IPS-18c (cell line): ENCODE results near the gene CAMK1G.

Experiments used
- H3K4me3 ChIP-seq: 2 replicates; pipeline ENCODE4 v1.7.0; 2013; ENCODE audit warnings: low read depth, mild to moderate bottlenecking, low read length, moderate library complexity; ENCODE audit not compliant: insufficient read depth
- H3K9me3 ChIP-seq: one replicate; pipeline ENCODE4 v1.6.1; 2013; ENCODE audit warnings: mild to moderate bottlenecking, low read length, moderate library complexity; ENCODE audit not compliant: control insufficient read depth, insufficient read depth

The CAMK1G gene

GRCh38 chr1:209661071-209661470, 77.6 kb downstream of the CAMK1G start:
- Histone ChIP-seq H3K4me3 (no peak overlapping the region), H3K9me3 (no peaks in the 10 kb centered on the region)

- no peaks in the 10 kb centered on the region for H3K9me3 ChIP-seq
Measured at GRCh38 chr1:209662879-209663327, 79.4 kb downstream of the CAMK1G start.

More at GRCh38 chr1:209662879-209663327, 79.4 kb downstream of the CAMK1G start:
- H3K4me3 ChIP-seq, result no peak overlapping the region
